Activated CD8-positive, alpha-beta memory T cell treated with anti-CD3 and anti-CD28 coated beads for 4 hours (primary cell): ENCODE measurements around the gene POU3F3.
A peak's percentile ranks its signal among the peaks of the same experiment; 100 is the strongest.

ENCODE experiments used
- DNase-seq, 2 donors: peaks; one replicate each; pipeline ENCODE4 v3.0.0-alpha.2; 2020; ENCODE audit warnings: low read depth in 2 of 2

Gene POU3F3

GRCh38 chr2:104846786-104847585 is 6.9 kb upstream of the POU3F3 start:
- no peak for DNase-seq

DNA sequence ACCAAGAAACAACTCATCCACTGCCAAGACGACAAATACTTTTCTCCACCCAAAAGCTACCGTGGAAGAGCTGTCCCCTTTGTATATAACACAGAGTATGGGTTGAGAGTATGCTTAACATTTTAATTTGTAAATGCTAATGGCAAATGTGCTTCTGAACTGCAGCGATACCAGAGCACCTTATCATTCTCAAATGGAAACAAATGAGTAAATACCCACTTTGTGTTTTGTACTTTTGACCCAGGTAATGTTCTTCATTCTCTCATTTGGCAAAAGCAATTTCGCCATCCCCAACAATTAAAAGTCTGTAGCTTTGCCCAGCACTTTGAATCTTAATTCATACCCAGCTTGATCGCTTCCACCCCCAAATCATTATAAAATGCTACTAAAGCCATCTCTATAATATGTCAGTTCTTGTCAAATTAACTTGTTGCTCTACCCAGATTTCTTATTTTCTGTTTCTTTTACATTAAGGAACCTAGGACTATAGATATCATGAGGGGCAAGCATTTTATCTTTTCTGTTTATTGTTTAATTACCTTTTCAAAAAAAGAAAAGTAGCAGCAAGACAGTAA is 6.2 kb upstream of the POU3F3 start:
- DNase-seq, result no peak

- no peak for DNase-seq
Measured at GRCh38 chr2:104848526-104848925, 5.4 kb upstream of the POU3F3 start.

DNA sequence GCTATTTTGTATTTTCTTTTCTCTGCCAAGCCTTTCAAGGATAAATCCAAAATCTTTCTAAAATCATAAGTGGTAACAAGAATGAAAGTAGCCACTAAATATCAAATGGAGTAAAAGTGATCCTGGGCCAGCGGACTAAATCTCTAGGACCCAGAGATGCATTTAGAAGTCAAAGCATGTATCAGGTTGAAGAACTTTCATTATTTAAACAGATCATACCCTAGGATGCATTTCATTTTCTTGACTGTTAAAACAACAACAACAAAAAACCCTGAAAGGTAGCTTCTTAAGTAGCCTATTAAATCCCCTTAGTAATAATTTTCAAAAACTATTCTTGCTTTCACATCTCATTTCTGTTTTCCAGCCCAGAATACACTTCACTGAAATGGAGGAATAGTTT is 4.8 kb upstream of the POU3F3 start:
- no peak for DNase-seq

- peak in 1 of 2 donors; percentile 28 for DNase-seq
Measured at GRCh38 chr2:104849618-104850141, 4.2 kb upstream of the POU3F3 start.

DNA sequence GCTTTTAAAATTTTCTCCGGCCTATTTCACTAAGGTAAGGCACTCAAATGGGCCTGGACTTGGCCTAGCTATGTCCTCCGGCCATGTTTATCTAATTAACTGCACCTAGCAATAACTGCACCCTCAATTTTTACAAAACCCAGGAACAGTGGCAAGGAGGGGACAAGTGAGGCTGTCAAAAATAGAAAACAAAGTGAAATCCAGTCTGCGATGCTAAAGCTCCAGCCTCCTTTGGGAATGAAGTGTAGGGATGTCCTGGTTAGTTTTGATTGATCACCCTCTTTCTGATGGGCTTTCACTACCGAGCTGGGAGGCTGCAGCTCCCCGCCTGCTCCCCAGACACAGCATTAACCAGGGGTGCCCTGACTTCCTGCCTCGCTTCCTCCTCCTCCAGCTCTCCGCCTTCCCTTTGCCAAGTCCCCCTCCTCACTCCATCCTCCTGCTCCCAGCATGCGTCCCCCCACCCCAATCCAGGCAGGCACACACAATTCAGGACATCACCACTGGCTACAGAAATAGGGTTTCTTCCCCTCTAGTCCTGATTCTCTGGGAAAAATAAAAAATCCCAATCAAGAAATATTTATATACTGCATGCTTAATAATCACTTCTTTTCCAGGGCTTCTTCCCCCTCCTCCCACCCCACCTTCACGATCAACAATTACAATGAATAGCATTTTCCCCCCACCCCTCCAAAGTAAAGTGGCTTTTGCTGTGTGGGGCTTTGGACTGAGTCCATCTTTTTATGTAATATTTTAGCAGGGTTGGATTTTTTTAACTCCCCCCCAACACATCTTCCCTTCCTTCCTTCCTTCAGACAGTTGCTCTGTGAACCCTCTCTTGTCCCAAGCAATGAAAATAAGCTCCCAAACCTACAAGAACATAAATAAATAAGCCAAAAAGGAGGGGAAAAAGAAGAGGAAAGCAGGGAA is 3.3 kb upstream of the POU3F3 start:
- DNase-seq, result no peak

- DNase-seq, result no peak
Measured at GRCh38 chr2:104851291-104852089, 2.4 kb upstream of the POU3F3 start.

- no peak for DNase-seq
Measured at GRCh38 chr2:104852090-104852666, 1.7 kb upstream of the POU3F3 start.

DNA sequence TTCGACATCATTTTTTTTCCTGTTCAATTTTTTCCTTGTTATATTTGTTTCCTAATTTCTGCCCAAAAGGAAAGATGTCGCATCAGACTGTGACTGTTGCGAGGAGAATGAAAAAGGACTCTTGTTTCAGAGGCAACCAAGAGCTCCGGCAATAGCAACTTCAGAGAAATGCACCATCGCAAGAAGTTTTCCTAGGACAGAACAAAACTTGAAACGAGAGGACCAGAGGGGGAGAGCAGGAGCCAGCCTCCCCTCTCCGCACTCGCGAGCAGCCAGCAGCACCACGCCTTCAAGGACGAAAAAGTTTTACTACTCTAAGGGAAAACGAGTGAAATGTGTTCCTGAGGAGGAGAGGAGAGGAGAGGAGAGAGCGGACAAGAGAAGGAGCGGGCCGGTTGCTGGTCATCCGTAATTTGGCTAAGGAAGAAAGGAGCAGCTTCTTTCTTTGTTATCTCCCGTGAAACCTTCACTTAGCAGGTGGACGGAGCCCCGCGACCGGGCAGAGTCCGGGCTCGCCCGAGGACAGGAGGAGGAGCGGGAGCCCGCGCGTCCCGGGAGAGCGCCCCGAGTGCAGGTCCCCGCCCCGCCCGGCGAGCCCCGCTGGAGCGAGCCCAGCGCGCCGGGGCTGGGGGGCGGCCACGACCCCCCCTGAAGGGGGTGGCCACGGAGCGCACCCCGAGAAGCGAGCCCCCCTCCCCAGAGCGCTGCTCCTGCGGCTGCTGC is 744 bp downstream of the POU3F3 start:
- no peak for DNase-seq

DNA sequence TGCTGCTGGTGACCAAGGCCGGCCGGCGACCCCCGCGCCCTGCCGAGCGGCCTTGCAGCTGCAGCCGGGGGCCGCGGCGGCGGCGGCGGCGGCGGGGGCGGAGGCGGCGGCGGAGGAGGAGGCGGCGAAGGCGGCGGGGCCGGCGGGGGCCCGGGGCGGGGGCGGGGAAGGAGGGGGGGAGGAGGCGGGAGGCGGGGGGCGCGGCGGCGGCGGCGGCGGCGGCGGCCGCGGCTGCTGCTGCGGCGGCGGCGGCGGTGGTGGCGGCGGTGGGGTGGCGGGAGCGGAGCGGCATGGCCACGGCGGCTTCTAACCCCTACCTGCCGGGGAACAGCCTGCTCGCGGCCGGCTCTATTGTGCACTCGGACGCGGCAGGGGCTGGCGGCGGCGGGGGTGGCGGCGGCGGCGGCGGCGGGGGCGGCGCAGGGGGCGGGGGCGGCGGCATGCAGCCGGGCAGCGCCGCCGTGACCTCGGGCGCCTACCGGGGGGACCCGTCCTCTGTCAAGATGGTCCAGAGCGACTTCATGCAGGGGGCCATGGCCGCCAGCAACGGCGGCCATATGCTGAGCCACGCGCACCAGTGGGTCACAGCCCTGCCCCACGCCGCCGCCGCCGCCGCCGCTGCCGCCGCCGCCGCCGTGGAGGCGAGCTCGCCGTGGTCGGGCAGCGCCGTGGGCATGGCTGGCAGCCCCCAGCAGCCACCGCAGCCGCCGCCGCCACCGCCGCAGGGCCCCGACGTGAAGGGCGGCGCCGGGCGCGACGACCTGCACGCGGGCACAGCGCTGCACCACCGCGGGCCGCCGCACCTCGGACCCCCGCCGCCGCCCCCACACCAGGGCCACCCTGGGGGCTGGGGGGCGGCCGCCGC is 1.5 kb downstream of the POU3F3 start:
- no peak for DNase-seq

GRCh38 chr2:104856086-104856972 is 2.4 kb downstream of the POU3F3 start:
- DNase-seq, result no peak

DNA sequence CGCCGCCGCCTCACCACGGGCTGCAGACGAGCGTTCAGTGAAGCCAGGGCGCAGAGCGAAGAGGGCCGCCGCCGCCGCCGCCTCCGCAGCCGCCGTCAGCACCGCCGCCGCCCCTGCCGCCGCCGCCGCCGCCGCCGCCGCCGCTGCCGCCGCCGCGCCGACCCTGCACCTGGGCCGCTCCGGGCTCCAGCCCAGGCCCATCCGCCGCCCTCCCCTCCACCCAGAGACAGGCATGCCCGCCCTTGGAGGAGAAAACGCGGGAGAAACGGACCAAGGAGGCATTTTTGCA is 3.0 kb downstream of the POU3F3 start:
- no peak for DNase-seq

DNA sequence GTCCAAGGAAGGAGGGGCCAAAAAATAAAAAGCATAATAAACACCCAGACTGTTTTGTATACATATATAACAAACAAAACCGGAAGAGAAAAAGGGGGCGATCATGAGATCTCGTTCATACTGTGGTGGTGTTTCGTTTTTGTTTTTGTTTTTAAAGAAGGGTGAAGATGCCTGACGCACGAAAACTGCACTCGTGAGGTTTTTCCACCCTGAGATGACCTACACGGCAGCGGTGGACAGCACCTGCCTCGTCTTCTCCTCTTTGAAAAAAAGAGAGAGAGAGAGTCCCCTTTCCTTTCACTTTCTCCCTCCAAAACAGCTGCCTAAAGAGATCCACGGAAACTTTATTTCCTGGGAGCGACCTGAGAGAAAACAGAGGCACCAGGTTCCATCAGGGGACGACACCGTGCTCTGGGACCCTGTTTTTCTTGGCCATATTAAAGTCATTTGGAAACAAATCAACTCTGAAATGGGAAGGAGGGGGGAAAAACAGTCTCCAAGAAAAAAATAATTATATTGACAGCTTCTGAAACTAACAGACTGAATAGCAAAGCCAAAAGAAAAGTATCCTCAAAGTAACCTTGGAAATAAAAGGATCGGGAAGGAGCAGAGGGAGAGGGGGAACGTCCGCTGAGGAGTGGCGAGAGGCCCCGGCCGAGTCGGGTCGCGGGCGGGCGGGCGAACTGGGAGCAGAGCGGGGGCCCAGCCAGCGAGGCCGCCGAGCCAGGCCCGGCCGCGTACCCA is 3.5 kb downstream of the POU3F3 start:
- DNase-seq, result no peak

- DNase-seq, result no peak
Measured at GRCh38 chr2:104858006-104858978, 4.4 kb downstream of the POU3F3 start.

DNA sequence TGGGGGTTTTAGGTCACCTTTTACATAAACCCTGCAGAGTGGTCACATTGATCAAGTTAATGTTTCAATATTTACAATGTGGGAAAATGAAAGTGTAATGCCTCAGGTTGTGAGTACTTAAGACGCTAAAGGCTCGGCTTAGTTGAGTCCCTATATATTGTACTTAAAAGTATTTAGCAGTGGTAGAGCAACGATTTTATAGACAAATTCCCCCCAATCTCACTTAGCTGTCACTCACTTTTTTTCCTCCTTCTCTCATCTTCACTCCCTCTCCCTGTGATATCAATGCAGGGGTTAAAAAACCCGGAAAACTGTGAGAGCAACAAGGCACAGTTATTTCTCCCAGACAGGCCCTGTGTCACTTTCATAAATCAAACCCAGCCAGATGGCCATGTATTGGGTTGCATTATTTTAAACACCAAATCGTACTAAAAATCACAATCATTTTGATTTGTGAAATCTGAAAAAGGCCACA is 5.4 kb downstream of the POU3F3 start:
- no peak for DNase-seq

DNA sequence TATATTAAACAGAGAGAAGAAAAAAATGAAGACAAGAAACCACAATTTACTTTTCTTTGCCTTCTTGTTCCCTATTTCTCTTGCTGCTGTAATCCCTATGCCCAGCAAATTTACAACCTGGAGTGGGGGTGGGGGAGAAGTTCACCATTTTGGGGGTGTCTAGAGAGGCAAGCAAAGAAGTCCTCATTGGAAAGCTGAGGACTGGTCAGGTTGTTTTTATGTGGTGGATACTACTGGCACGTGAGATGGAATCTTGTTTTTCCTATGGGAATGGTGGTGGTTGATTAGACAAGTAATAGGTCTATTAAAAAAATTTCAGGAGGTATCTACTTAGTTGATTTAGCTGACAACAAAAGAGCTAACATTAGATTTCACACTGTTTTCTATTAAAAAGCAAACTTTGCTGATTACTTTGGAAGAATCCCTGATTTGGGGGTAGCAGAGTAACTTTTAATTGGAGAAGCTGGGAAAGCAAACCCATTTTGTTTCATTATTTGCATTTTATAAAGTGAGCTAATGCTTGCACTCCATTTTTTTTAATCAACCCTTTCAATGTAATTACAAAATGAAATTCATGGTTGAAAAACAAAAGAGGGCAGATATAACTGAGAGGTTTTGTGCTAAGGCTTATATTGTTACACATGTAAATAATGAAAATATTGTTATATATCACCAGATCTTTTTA is 6.0 kb downstream of the POU3F3 start:
- DNase-seq, result no peak
